Measurements from ENCODE around the gene CAMTA1.

The CAMTA1 gene

DNA sequence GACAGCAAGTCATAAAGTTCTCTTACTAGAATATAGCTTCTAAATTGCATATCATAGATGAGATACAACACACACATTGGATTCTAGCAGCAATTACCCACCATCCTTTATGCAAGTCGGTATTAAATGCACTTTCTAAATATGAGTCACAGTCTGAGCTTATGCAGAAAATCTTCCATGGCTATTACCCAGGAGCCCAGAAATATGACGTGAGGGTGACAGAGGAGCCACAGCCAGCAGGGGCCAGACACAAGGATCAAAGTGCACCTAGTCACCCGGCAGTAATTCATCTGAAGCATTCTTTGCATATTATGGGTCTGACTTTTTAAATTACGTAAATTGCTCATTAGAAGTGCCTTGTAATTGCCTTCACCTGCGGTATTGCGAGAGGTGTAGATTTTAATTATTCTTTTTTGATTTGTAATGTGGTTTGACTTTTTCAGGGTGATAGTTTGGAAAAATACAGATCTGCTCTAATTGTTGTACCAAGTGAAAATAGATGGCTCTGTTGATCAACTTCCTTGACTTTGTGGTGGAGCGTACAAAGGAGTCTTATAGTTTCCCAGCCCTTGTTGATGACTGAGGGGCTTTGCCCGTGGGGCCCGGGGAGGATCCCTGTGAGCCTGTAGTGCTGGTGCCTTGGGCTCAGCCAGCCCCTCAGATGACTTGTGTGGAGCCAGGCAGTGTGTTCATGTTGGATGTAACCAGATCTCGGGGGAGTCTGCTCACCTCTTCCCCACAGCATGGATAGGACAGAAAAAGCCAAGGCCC is 515.8 kb downstream of the CAMTA1 start:
- H3K79me2 ChIP-seq (ENCODE audit: insufficient read depth, low read length) = no peaks in the 10 kb centered on the region
- no peak overlapping the region for H3K9ac ChIP-seq (ENCODE audit: low read length)
- no peaks in the 10 kb centered on the region for H3K27me3 ChIP-seq (ENCODE audit: low read length)
- TF ChIP-seq EZH2phosphoT487 (conservative IDR thresholded peaks at IDR 0.05; ENCODE audit: low read length) (no peak), CTCF (IDR thresholded peaks at IDR 0.05; ENCODE audit: insufficient read depth, low read length, poor library complexity, severe bottlenecking) (no peak)
- no peaks in the 10 kb centered on the region for H3K9me3 ChIP-seq (ENCODE audit: insufficient read depth, low read length)
- no peaks in the 10 kb centered on the region for H4K20me1 ChIP-seq (ENCODE audit: low read depth, low read length)
- H3K36me3 ChIP-seq (ENCODE audit: low read length) = no peaks in the 10 kb centered on the region
- H3K4me3 ChIP-seq (ENCODE audit: insufficient read depth, low read length, poor library complexity, severe bottlenecking) = no peak overlapping the region
- no peak overlapping the region for H3K4me2 ChIP-seq (ENCODE audit: low read depth, low read length, poor library complexity, severe bottlenecking)
- no peak overlapping the region for H3K27ac ChIP-seq (ENCODE audit: low read depth, low read length)
- no peak overlapping the region for H2AFZ ChIP-seq (ENCODE audit: low read depth, low read length, severe bottlenecking)
- H3F3A ChIP-seq (ENCODE audit: insufficient read depth) = no peaks in the 10 kb centered on the region
- H3K9me2 ChIP-seq (replicated peaks; ENCODE audit: insufficient read depth, low read length) = no peaks in the 10 kb centered on the region

DNA sequence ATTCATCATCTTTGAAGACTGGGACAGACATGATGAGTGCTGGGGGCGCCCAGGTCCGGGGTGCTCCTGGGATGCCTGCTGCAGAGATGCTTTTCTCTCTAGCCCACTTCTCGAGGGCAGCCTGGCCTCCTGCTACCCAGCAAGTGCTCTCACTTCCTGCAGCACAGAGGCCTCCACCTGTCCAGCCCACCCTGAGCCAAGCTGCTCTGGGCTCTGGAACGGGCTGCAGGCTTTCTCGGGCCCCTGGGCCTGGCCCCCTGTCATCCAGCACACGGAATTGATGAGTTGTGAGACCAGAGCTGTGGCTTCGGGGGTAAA is 516.4 kb downstream of the CAMTA1 start:
- Histone ChIP-seq H2AFZ (ENCODE audit: low read depth, low read length, severe bottlenecking) (no peak overlapping the region), H3K4me2 (ENCODE audit: low read depth, low read length, poor library complexity, severe bottlenecking) (no peak overlapping the region), H3K27ac (ENCODE audit: low read depth, low read length) (no peak overlapping the region), H3K9me3 (ENCODE audit: insufficient read depth, low read length) (no peaks in the 10 kb centered on the region), H3K9me2 (replicated peaks; ENCODE audit: insufficient read depth, low read length) (no peaks in the 10 kb centered on the region), H3K79me2 (ENCODE audit: insufficient read depth, low read length) (no peaks in the 10 kb centered on the region), H3K36me3 (ENCODE audit: low read length) (no peaks in the 10 kb centered on the region), H4K20me1 (ENCODE audit: low read depth, low read length) (no peaks in the 10 kb centered on the region), H3K4me3 (ENCODE audit: insufficient read depth, low read length, poor library complexity, severe bottlenecking) (no peak overlapping the region), H3K27me3 (ENCODE audit: low read length) (no peaks in the 10 kb centered on the region), H3K9ac (ENCODE audit: low read length) (no peak overlapping the region), H3F3A (ENCODE audit: insufficient read depth) (no peaks in the 10 kb centered on the region)
- no peak for TF ChIP-seq EZH2phosphoT487 (conservative IDR thresholded peaks at IDR 0.05; ENCODE audit: low read length)
- TF ChIP-seq CTCF (IDR thresholded peaks at IDR 0.05; ENCODE audit: insufficient read depth, low read length, poor library complexity, severe bottlenecking) = no peak

DNA sequence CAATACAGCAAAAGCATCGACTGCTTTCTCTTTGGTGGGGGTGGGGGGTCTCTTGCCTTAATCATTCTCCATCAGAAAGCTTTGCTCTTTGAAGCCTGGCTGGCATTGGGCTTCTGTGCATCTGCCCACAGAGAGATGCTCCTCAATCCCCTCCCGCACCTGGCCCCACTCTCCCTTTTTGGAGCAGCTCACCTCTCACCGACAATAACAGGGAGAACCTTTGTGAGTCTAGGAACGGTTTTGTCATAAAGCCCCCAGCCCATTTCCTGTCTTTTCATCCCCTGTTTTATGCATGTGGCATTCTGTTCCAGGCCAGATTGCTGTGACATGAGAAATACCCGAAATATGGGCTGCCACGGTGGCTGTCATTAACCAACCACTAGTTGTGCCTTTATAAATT is 516.9 kb downstream of the CAMTA1 start:
- H3K4me2 ChIP-seq (ENCODE audit: low read depth, low read length, poor library complexity, severe bottlenecking) = no peak overlapping the region
- no peaks in the 10 kb centered on the region for H3K36me3 ChIP-seq (ENCODE audit: low read length)
- H2AFZ ChIP-seq (ENCODE audit: low read depth, low read length, severe bottlenecking) = no peak overlapping the region
- no peak overlapping the region for H3K27ac ChIP-seq (ENCODE audit: low read depth, low read length)
- TF ChIP-seq CTCF (IDR thresholded peaks at IDR 0.05; ENCODE audit: insufficient read depth, low read length, poor library complexity, severe bottlenecking) (no peak), EZH2phosphoT487 (conservative IDR thresholded peaks at IDR 0.05; ENCODE audit: low read length) (no peak)
- H3K4me3 ChIP-seq (ENCODE audit: insufficient read depth, low read length, poor library complexity, severe bottlenecking) = no peak overlapping the region
- H3F3A ChIP-seq (ENCODE audit: insufficient read depth) = no peaks in the 10 kb centered on the region
- no peaks in the 10 kb centered on the region for H3K9me3 ChIP-seq (ENCODE audit: insufficient read depth, low read length)
- H3K9me2 ChIP-seq (replicated peaks; ENCODE audit: insufficient read depth, low read length) = no peaks in the 10 kb centered on the region
- no peaks in the 10 kb centered on the region for H4K20me1 ChIP-seq (ENCODE audit: low read depth, low read length)
- no peaks in the 10 kb centered on the region for H3K27me3 ChIP-seq (ENCODE audit: low read length)
- no peak overlapping the region for H3K9ac ChIP-seq (ENCODE audit: low read length)
- no peaks in the 10 kb centered on the region for H3K79me2 ChIP-seq (ENCODE audit: insufficient read depth, low read length)

All from SU-DHL-6 (cell line).